Stimulated activated CD8-positive, alpha-beta memory T cell treated with anti-CD3 and anti-CD28 coated beads, Interleukin-15, amount 100 ng/mL, for 48 hours (primary cell): Measurements from ENCODE around the gene KRT12.
"Not testable (repeated sequence)": the region's sequence is repeated elsewhere in the genome, so short reads cannot be mapped to it uniquely, and the experiment has no call there.

ENCODE experiments used
- DNase-seq, 2 donors: peaks; one replicate each; pipeline ENCODE4 v3.0.0-alpha.2; 2020; ENCODE audit warnings: low read depth in 2 of 2

Gene KRT12

GRCh38 chr17:40883626-40884334, 16.8 kb upstream of the KRT12 start:
- no peak for DNase-seq

GRCh38 chr17:40883031-40883430, 16.0 kb upstream of the KRT12 start:
- no peak for DNase-seq

GRCh38 chr17:40879026-40879425, 12.0 kb upstream of the KRT12 start:
- DNase-seq = no peak

GRCh38 chr17:40878044-40878443, 11.0 kb upstream of the KRT12 start:
- no peak for DNase-seq

GRCh38 chr17:40873801-40874200, 6.8 kb upstream of the KRT12 start:
- DNase-seq = no peak

- DNase-seq = no peak
Observed at GRCh38 chr17:40873255-40873654, 6.2 kb upstream of the KRT12 start.

GRCh38 chr17:40872416-40872815, 5.4 kb upstream of the KRT12 start:
- no peak for DNase-seq

- DNase-seq = no peak
Observed at GRCh38 chr17:40871316-40871715, 4.3 kb upstream of the KRT12 start.

- no peak for DNase-seq
Observed at GRCh38 chr17:40870136-40870535, 3.1 kb upstream of the KRT12 start.

- DNase-seq = no peak
Observed at GRCh38 chr17:40864661-40865390, 2.2 kb downstream of the KRT12 start.

- peak in 1 of 2 donors; percentile 3 for DNase-seq
Observed at GRCh38 chr17:40862985-40863733, 3.9 kb downstream of the KRT12 start.

GRCh38 chr17:40859536-40859935, 7.5 kb downstream of the KRT12 start:
- DNase-seq = no peak

GRCh38 chr17:40858667-40859066, 8.4 kb downstream of the KRT12 start:
- not testable (repeated sequence) for DNase-seq

- no peak for DNase-seq
Observed at GRCh38 chr17:40857535-40857934, 9.5 kb downstream of the KRT12 start.

GRCh38 chr17:40854175-40854814, 12.7 kb downstream of the KRT12 start:
- DNase-seq = no peak

- no peak for DNase-seq
Observed at GRCh38 chr17:40852364-40852763, 14.7 kb downstream of the KRT12 start.

GRCh38 chr17:40850293-40850972, 16.6 kb downstream of the KRT12 start:
- no peak for DNase-seq

- DNase-seq = no peak
Observed at GRCh38 chr17:40849723-40850122, 17.3 kb downstream of the KRT12 start.

GRCh38 chr17:40848583-40849235, 18.3 kb downstream of the KRT12 start:
- no peak for DNase-seq

- DNase-seq = no peak
Observed at GRCh38 chr17:40846515-40847144, 20.4 kb downstream of the KRT12 start.
